WTC11 (cell line): ENCODE data around the gene CELF2. TPM values are rescaled to one million over a fixed set of nuclear protein-coding genes. Genes with fewer than 3 reads are reported as not detected.

Source experiments
- ATAC-seq: fragments of 200-7000 bp; cut with Tn5 transposase; 2 replicates; pipeline ENCODE4 v1.10.0; 2021; ENCODE audit warnings: mild to moderate bottlenecking, moderate library complexity
- CTCF ChIA-PET: fragments of 300-600 bp; sonication (Branson Sonifier 250); formaldehyde crosslinking; loops from one replicate; lab custom pipeline; 2021; ENCODE audit warnings: antibody characterized with exemption; lab: Charles Lee
- POLR2A ChIA-PET: fragments of 350-600 bp; sonication (Branson Sonifier 250); formaldehyde crosslinking; loops from one replicate; lab custom pipeline; 2021; ENCODE audit warnings: antibody characterized with exemption; lab: Charles Lee
- DNase-seq: peaks from one replicate; pipeline ENCODE4 v3.0.0; 2021; ENCODE audit warnings: low spot score
- H3K27ac Mint-ChIP-seq: 2 replicates; pipeline ENCODE4 v1.8.0; 2021; ENCODE audit warnings: mixed read lengths
- H3K27me3 Mint-ChIP-seq: 2 replicates; pipeline ENCODE4 v1.8.0; 2021; ENCODE audit warnings: low read depth, mild to moderate bottlenecking, moderate library complexity, mixed read lengths
- H3K36me3 Mint-ChIP-seq: 2 replicates; pipeline ENCODE4 v1.8.0; 2021; ENCODE audit warnings: mixed read lengths
- H3K4me1 Mint-ChIP-seq: 2 replicates; pipeline ENCODE4 v1.8.0; 2022; ENCODE audit warnings: mixed read lengths
- H3K4me3 Mint-ChIP-seq: 2 replicates; pipeline ENCODE4 v1.8.0; 2021; ENCODE audit warnings: mild to moderate bottlenecking, moderate library complexity, mixed read lengths
- H3K9me3 Mint-ChIP-seq: 2 replicates; pipeline ENCODE4 v1.8.0; 2021; ENCODE audit warnings: mixed read lengths
- AFF4 ChIP-seq: sonication (generic); formaldehyde crosslinking; IDR thresholded peaks from 2 replicates; pipeline ENCODE4 v1.8.1; 2023; ENCODE audit warnings: mild to moderate bottlenecking, missing genetic modification reagents, borderline replicate concordance
- ATF1 ChIP-seq: sonication (generic); formaldehyde crosslinking; IDR thresholded peaks from 2 replicates; pipeline ENCODE4 v1.8.1; 2023; ENCODE audit warnings: mild to moderate bottlenecking, moderate library complexity, missing genetic modification reagents
- CBFB ChIP-seq: sonication (generic); formaldehyde crosslinking; IDR thresholded peaks from 2 replicates; pipeline ENCODE4 v1.8.1; 2022; ENCODE audit warnings: mild to moderate bottlenecking, low read depth, missing genetic modification reagents
- CREB1 ChIP-seq: sonication (generic); formaldehyde crosslinking; IDR thresholded peaks from 2 replicates; pipeline ENCODE4 v1.8.0; 2023; ENCODE audit warnings: mild to moderate bottlenecking, missing genetic modification reagents
- CREM ChIP-seq: sonication (generic); formaldehyde crosslinking; IDR thresholded peaks from 2 replicates; pipeline ENCODE4 v1.8.1; 2022; ENCODE audit warnings: mild to moderate bottlenecking, missing genetic modification reagents, moderate library complexity
- E2F4 ChIP-seq: sonication (generic); formaldehyde crosslinking; IDR thresholded peaks from 2 replicates; pipeline ENCODE4 v1.8.1; 2022; ENCODE audit warnings: low read depth, mild to moderate bottlenecking, moderate library complexity, missing genetic modification reagents, borderline replicate concordance
- E2F5 ChIP-seq: sonication (generic); formaldehyde crosslinking; IDR thresholded peaks from 2 replicates; pipeline ENCODE4 v1.8.1; 2022; ENCODE audit warnings: mild to moderate bottlenecking, moderate library complexity, missing genetic modification reagents
- ELF4 ChIP-seq: sonication (generic); formaldehyde crosslinking; IDR thresholded peaks from 2 replicates; pipeline ENCODE4 v1.8.1; 2022; ENCODE audit warnings: low read depth, mild to moderate bottlenecking, moderate library complexity, missing genetic modification reagents
- ESRRA ChIP-seq: sonication (generic); formaldehyde crosslinking; IDR thresholded peaks from 2 replicates; pipeline ENCODE4 v1.8.1; 2022; ENCODE audit warnings: mild to moderate bottlenecking, missing genetic modification reagents, borderline replicate concordance
- FOXJ3 ChIP-seq: sonication (generic); formaldehyde crosslinking; IDR thresholded peaks from 2 replicates; pipeline ENCODE4 v1.9.0; 2021; ENCODE audit warnings: missing genetic modification reagents, mild to moderate bottlenecking, borderline replicate concordance
- FOXK1 ChIP-seq: sonication (generic); formaldehyde crosslinking; IDR thresholded peaks from 2 replicates; pipeline ENCODE4 v1.8.0; 2022; ENCODE audit warnings: mild to moderate bottlenecking, moderate library complexity, missing genetic modification reagents
- GABPB1 ChIP-seq: sonication (generic); formaldehyde crosslinking; IDR thresholded peaks from 2 replicates; pipeline ENCODE4 v1.8.1; 2023; ENCODE audit warnings: mild to moderate bottlenecking, missing genetic modification reagents
- IRF2 ChIP-seq: sonication (generic); formaldehyde crosslinking; IDR thresholded peaks from 2 replicates; pipeline ENCODE4 v1.8.0; 2022; ENCODE audit warnings: low read depth, missing genetic modification reagents, borderline replicate concordance
- JUN ChIP-seq: sonication (generic); formaldehyde crosslinking; IDR thresholded peaks from 2 replicates; pipeline ENCODE4 v1.8.0; 2023; ENCODE audit warnings: mild to moderate bottlenecking, missing genetic modification reagents
- MAX ChIP-seq: sonication (generic); formaldehyde crosslinking; IDR thresholded peaks from 2 replicates; pipeline ENCODE4 v1.8.0; 2022; ENCODE audit warnings: mild to moderate bottlenecking, missing genetic modification reagents
- MLX ChIP-seq: sonication (generic); formaldehyde crosslinking; IDR thresholded peaks from 2 replicates; pipeline ENCODE4 v1.8.1; 2023; ENCODE audit warnings: mild to moderate bottlenecking, missing genetic modification reagents, moderate library complexity
- NFATC4 ChIP-seq: fragments of 250-450 bp; sonication (Bioruptor Pico); IDR thresholded peaks from 2 replicates; pipeline ENCODE4 v1.9.0; 2021; ENCODE audit warnings: mild to moderate bottlenecking
- OVOL2 ChIP-seq: fragments of 250-450 bp; sonication (Bioruptor Pico); IDR thresholded peaks from 2 replicates; pipeline ENCODE4 v1.9.0; 2021; ENCODE audit warnings: mild to moderate bottlenecking, borderline replicate concordance
- PREB ChIP-seq: sonication (generic); formaldehyde crosslinking; IDR thresholded peaks from 2 replicates; pipeline ENCODE4 v1.8.1; 2022; ENCODE audit warnings: mild to moderate bottlenecking, missing genetic modification reagents, moderate library complexity, borderline replicate concordance
- RORB ChIP-seq: fragments of 250-450 bp; sonication (Bioruptor Pico); IDR thresholded peaks from 2 replicates; pipeline ENCODE4 v1.9.0; 2021; ENCODE audit warnings: mild to moderate bottlenecking
- ZBTB21 ChIP-seq: sonication (generic); formaldehyde crosslinking; IDR thresholded peaks from 2 replicates; pipeline ENCODE4 v1.8.1; 2023; ENCODE audit warnings: mild to moderate bottlenecking, missing genetic modification reagents, borderline replicate concordance
- ZNF121 ChIP-seq: sonication (generic); formaldehyde crosslinking; IDR thresholded peaks from 2 replicates; pipeline ENCODE4 v1.8.0; 2023; ENCODE audit warnings: missing genetic modification reagents
- ZNF138 ChIP-seq: sonication (generic); formaldehyde crosslinking; conservative IDR thresholded peaks from 2 replicates; pipeline ENCODE4 v1.8.1; 2022; ENCODE audit warnings: mild to moderate bottlenecking, moderate library complexity, missing genetic modification reagents
- ZNF232 ChIP-seq: sonication (generic); formaldehyde crosslinking; IDR thresholded peaks from 2 replicates; pipeline ENCODE4 v1.8.0; 2022; ENCODE audit warnings: mild to moderate bottlenecking, missing genetic modification reagents
- ZNF263 ChIP-seq: sonication (generic); formaldehyde crosslinking; IDR thresholded peaks from 2 replicates; pipeline ENCODE4 v1.8.1; 2022; ENCODE audit warnings: low read depth, mild to moderate bottlenecking, moderate library complexity, missing genetic modification reagents
- ZNF671 ChIP-seq: fragments of 250-450 bp; sonication (Bioruptor Pico); IDR thresholded peaks from 2 replicates; pipeline ENCODE4 v1.8.0; 2021; ENCODE audit warnings: mild to moderate bottlenecking
- total RNA-seq: library from RNA; stranded (reverse); gene quantifications from 3 replicates; pipeline ENCODE4 v1.2.3, GENCODE V29; 2021

The CELF2 gene
- total RNA-seq, 1 experiment from 2014 or later, result 24.6 TPM

GRCh38 chr10:11141571-11142091 is 124.0 kb downstream of the CELF2 start (continued):
- TF ChIP-seq MLX (CRISPR knock-in tag) (no peak), CREM (CRISPR knock-in tag) (no peak), AFF4 (no peak), FOXJ3 (CRISPR knock-in tag) (no peak), PREB (no peak), ZNF138 (no peak), ZNF121 (CRISPR knock-in tag) (no peak), CBFB (CRISPR knock-in tag) (no peak), ELF4 (CRISPR knock-in tag) (no peak), GABPB1 (CRISPR knock-in tag) (no peak), IRF2 (CRISPR knock-in tag) (no peak), RORB (CRISPR knock-in tag) (no peak), ZBTB21 (CRISPR knock-in tag) (no peak)

- H3K4me1 Mint-ChIP-seq, result peaks cover 65% of the 10 kb centered on the region
- no peak for DNase-seq
- no peak for ATAC-seq
- TF ChIP-seq OVOL2 (no peak), ZNF263 (0 out of 2 replicates have a peak, but pooled peaks have one; percentile 39), ZNF671 (CRISPR knock-in tag) (no peak), NFATC4 (CRISPR knock-in tag) (no peak)
- ChIA-PET CTCF (interaction anchor here (1.6 kb wide), 1 partner anchor 23 kb away, joined by 4 read pairs; no protein-coding TSS in a partner anchor), POLR2A (no interaction called here)
- no peaks in the 10 kb centered on the region for H3K36me3 Mint-ChIP-seq
- peaks cover 8% of the 10 kb centered on the region for H3K9me3 Mint-ChIP-seq
- H3K27ac Mint-ChIP-seq, result peak overlapping the region; percentile 69
- H3K27me3 Mint-ChIP-seq, result no peaks in the 10 kb centered on the region
- no peak overlapping the region for H3K4me3 Mint-ChIP-seq
Measured at GRCh38 chr10:11142777-11143176, 125.1 kb downstream of the CELF2 start.

GRCh38 chr10:11143242-11143641 is 125.6 kb downstream of the CELF2 start:
- DNase-seq (no peak), ATAC-seq (no peak)
- H3K4me1 Mint-ChIP-seq, result peaks cover 70% of the 10 kb centered on the region
- H3K36me3 Mint-ChIP-seq, result no peaks in the 10 kb centered on the region
- no peaks in the 10 kb centered on the region for H3K27me3 Mint-ChIP-seq
- CTCF ChIA-PET, result interaction anchor here (1.6 kb wide), 1 partner anchor 22 kb away, joined by 4 read pairs; no protein-coding TSS in a partner anchor
- peak overlapping the region; percentile 69 for H3K27ac Mint-ChIP-seq
- peaks cover 8% of the 10 kb centered on the region for H3K9me3 Mint-ChIP-seq
- POLR2A ChIA-PET, result no interaction called here
- H3K4me3 Mint-ChIP-seq, result no peak overlapping the region
- TF ChIP-seq JUN (CRISPR knock-in tag) (no peak), ESRRA (CRISPR knock-in tag) (no peak), CREB1 (CRISPR knock-in tag) (no peak), NFATC4 (CRISPR knock-in tag) (no peak), E2F4 (CRISPR knock-in tag) (no peak), FOXK1 (CRISPR knock-in tag) (no peak), MLX (CRISPR knock-in tag) (no peak), E2F5 (CRISPR knock-in tag) (no peak), OVOL2 (no peak), ATF1 (CRISPR knock-in tag) (no peak), MAX (CRISPR knock-in tag) (no peak), ZNF671 (CRISPR knock-in tag) (no peak), ZNF232 (CRISPR knock-in tag) (no peak)
